ENCODE measurements around the gene CD3D. TPM values are rescaled to one million over a fixed set of nuclear protein-coding genes. Genes with fewer than 3 reads are reported as not detected.

CD3D gene
- polyA plus RNA-seq (not detected in 2 replicates), polyA minus RNA-seq (not detected in 2 replicates)

- H3K9me3 ChIP-seq (ENCODE audit: low read length) = no peaks in the 10 kb centered on the region
- no peaks in the 10 kb centered on the region for H3K36me3 ChIP-seq (ENCODE audit: insufficient read depth, low read length)
- no peaks in the 10 kb centered on the region for H3K9me2 ChIP-seq (ENCODE audit: insufficient read depth, low read length)
- H3K9ac ChIP-seq (ENCODE audit: low read length) = no peak within 1 kb of the TSS
- H3K27ac ChIP-seq (ENCODE audit: low read length) = no peak within 1 kb of the TSS
- H3K79me2 ChIP-seq (replicated peaks; ENCODE audit: insufficient read depth, low read length) = no peaks in the 10 kb centered on the region
- no peak within 1 kb of the TSS for H3K4me3 ChIP-seq (ENCODE audit: low read length)
- TF ChIP-seq EZH2 (IDR thresholded peaks at IDR 0.05; ENCODE audit: borderline replicate concordance, insufficient read depth, low read length, poor library complexity, severe bottlenecking) = no peak
- TF ChIP-seq RAD21 (conservative IDR thresholded peaks at IDR 0.05) = no peak
- TF ChIP-seq SMC3 (conservative IDR thresholded peaks at IDR 0.05; ENCODE audit: poor library complexity) = no peak
- H2AFZ ChIP-seq (ENCODE audit: low read depth, low read length) = no peak within 1 kb of the TSS
- H3K27me3 ChIP-seq (ENCODE audit: insufficient read depth, low read depth, low read length) = peaks cover 3% of the 10 kb centered on the region
- no peaks in the 10 kb centered on the region for H4K20me1 ChIP-seq (ENCODE audit: insufficient read depth)
- H3F3A ChIP-seq (ENCODE audit: insufficient read depth, low read length, poor library complexity, severe bottlenecking) = no peaks in the 10 kb centered on the region
- no peak within 1 kb of the TSS for H3K4me2 ChIP-seq (ENCODE audit: low read length)
Observed at GRCh38 chr11:118342503-118343161, at the start of gene CD3D. TSS of gene CD3D (minus strand) at chr11:118342705. CDS start at chr11:118342607, 98 bp downstream.

GRCh38 chr11:118383657-118384056, 41.2 kb upstream of the CD3D start:
- H3K4me3 ChIP-seq (ENCODE audit: low read length) = no peak overlapping the region
- H4K20me1 ChIP-seq (ENCODE audit: insufficient read depth) = no peaks in the 10 kb centered on the region
- H2AFZ ChIP-seq (ENCODE audit: low read depth, low read length) = no peak overlapping the region
- no peaks in the 10 kb centered on the region for H3F3A ChIP-seq (ENCODE audit: insufficient read depth, low read length, poor library complexity, severe bottlenecking)
- no peaks in the 10 kb centered on the region for H3K36me3 ChIP-seq (ENCODE audit: insufficient read depth, low read length)
- no peaks in the 10 kb centered on the region for H3K9me3 ChIP-seq (ENCODE audit: low read length)
- H3K9ac ChIP-seq (ENCODE audit: low read length) = no peak overlapping the region
- H3K79me2 ChIP-seq (replicated peaks; ENCODE audit: insufficient read depth, low read length) = no peaks in the 10 kb centered on the region
- H3K9me2 ChIP-seq (ENCODE audit: insufficient read depth, low read length) = no peaks in the 10 kb centered on the region
- no peak overlapping the region for H3K27ac ChIP-seq (ENCODE audit: low read length)
- no peak for TF ChIP-seq REST (IDR thresholded peaks at IDR 0.05; ENCODE audit: borderline replicate concordance)
- no peak for TF ChIP-seq CTCF (IDR thresholded peaks at IDR 0.05; ENCODE audit: poor library complexity, severe bottlenecking)
- TF ChIP-seq TAF1 (IDR thresholded peaks at IDR 0.05; ENCODE audit: low read depth) = no peak
- TF ChIP-seq POLR2AphosphoS5 (IDR thresholded peaks at IDR 0.05) = no peak
- no peak for TF ChIP-seq RAD21 (conservative IDR thresholded peaks at IDR 0.05)
- TF ChIP-seq SMC3 (conservative IDR thresholded peaks at IDR 0.05; ENCODE audit: poor library complexity) = no peak
- TF ChIP-seq MXI1 (conservative IDR thresholded peaks at IDR 0.05; ENCODE audit: poor library complexity, severe bottlenecking) = no peak
- no peak for TF ChIP-seq EP300 (conservative IDR thresholded peaks at IDR 0.05; ENCODE audit: poor library complexity, severe bottlenecking)
- no peak for TF ChIP-seq EZH2 (IDR thresholded peaks at IDR 0.05; ENCODE audit: borderline replicate concordance, insufficient read depth, low read length, poor library complexity, severe bottlenecking)
- H3K4me2 ChIP-seq (ENCODE audit: low read length) = no peak overlapping the region
- H3K27me3 ChIP-seq (ENCODE audit: insufficient read depth, low read depth, low read length) = no peaks in the 10 kb centered on the region
